Nephron progenitor cell (in vitro differentiated cells): ENCODE results near the gene HOXA11.

Experiments used
- DNase-seq: peaks from one replicate; pipeline ENCODE4 v3.0.0; 2021
- H3K27ac Mint-ChIP-seq: 2 replicates; pipeline ENCODE4 v1.8.0; 2021; ENCODE audit warnings: mild to moderate bottlenecking, moderate library complexity, mixed read lengths
- H3K27me3 Mint-ChIP-seq: 2 replicates; pipeline ENCODE4 v1.8.0; 2021; ENCODE audit warnings: mild to moderate bottlenecking, low read depth, mixed read lengths; ENCODE audit not compliant: poor library complexity
- H3K36me3 Mint-ChIP-seq: 2 replicates; pipeline ENCODE4 v1.8.0; 2021; ENCODE audit warnings: low read depth, mixed read lengths
- H3K4me1 Mint-ChIP-seq: 2 replicates; pipeline ENCODE4 v1.8.0; 2021; ENCODE audit warnings: mixed read lengths
- H3K4me3 Mint-ChIP-seq: 2 replicates; pipeline ENCODE4 v1.8.0; 2021; ENCODE audit warnings: mild to moderate bottlenecking, moderate library complexity, mixed read lengths
- H3K9me3 Mint-ChIP-seq: 2 replicates; pipeline ENCODE4 v1.8.0; 2021; ENCODE audit warnings: mild to moderate bottlenecking, moderate library complexity, mixed read lengths
- CTCF ChIP-seq: fragments of 200-600 bp; sonication (generic); IDR thresholded peaks from 2 replicates; pipeline ENCODE4 v1.5.0; 2021; ENCODE audit warnings: antibody characterized with exemption

HOXA11 gene

DNA sequence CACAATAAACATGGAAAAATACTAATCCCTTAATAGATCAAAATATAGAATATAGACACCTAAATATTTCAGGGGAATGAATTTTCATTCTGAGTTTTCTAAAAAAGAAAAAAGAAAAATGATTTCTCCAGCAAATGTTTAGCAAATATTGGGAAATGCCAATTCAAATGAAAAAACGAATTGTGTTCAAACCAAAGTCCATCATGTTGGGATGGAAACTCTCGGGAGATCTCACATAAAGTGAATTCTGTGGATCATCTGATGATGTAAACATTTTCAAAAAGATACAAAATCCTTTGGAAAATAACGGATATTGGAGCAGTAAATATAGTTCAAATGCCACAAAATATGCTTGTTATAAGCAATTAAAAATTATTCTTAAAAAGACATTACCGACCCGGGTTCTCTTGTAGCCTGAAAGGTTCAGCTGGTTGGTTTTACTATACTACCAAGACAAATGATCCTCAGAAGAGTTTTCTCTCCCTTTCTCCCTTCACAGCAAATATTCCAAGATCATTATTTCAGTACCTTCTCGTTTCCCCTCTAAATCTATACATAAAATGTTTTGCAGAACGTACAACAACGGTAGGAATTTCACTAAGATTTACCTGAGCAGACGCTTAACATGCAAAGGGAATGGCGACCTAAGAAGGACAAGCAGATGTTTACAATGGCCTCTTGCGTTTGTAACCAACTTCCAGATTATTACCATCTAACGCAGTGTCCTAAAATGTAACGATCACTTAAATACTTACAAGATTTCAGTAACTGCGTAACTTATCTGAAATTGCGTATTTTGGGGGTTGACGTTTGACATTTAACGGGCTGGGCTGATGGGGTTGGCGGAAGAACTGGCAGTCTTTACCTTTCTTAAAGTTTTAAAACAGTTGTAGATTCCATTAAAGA lies 12.4 kb upstream of the HOXA11 start:
- H3K27ac Mint-ChIP-seq = no peak overlapping the region
- no peaks in the 10 kb centered on the region for H3K36me3 Mint-ChIP-seq
- peaks cover 19% of the 10 kb centered on the region for H3K4me1 Mint-ChIP-seq
- no peaks in the 10 kb centered on the region for H3K9me3 Mint-ChIP-seq
- H3K4me3 Mint-ChIP-seq = no peak overlapping the region
- no peak for DNase-seq
- peaks cover 97% of the 10 kb centered on the region for H3K27me3 Mint-ChIP-seq
- TF ChIP-seq CTCF = no peak

GRCh38 chr7:27196287-27196767 lies 11.3 kb upstream of the HOXA11 start:
- H3K4me1 Mint-ChIP-seq = peaks cover 26% of the 10 kb centered on the region
- no peak overlapping the region for H3K4me3 Mint-ChIP-seq
- H3K27me3 Mint-ChIP-seq = peaks cover 97% of the 10 kb centered on the region
- H3K9me3 Mint-ChIP-seq = no peaks in the 10 kb centered on the region
- DNase-seq = peak; percentile 92
- H3K36me3 Mint-ChIP-seq = no peaks in the 10 kb centered on the region
- H3K27ac Mint-ChIP-seq = no peak overlapping the region
- TF ChIP-seq CTCF = peak; percentile 82

- H3K4me3 Mint-ChIP-seq = no peak overlapping the region
- no peaks in the 10 kb centered on the region for H3K36me3 Mint-ChIP-seq
- H3K9me3 Mint-ChIP-seq = no peaks in the 10 kb centered on the region
- H3K27ac Mint-ChIP-seq = no peak overlapping the region
- peaks cover 27% of the 10 kb centered on the region for H3K4me1 Mint-ChIP-seq
- peaks cover 97% of the 10 kb centered on the region for H3K27me3 Mint-ChIP-seq
- no peak for TF ChIP-seq CTCF
- DNase-seq = peak; percentile 28
Measured at GRCh38 chr7:27194686-27195379, 9.8 kb upstream of the HOXA11 start.

DNA sequence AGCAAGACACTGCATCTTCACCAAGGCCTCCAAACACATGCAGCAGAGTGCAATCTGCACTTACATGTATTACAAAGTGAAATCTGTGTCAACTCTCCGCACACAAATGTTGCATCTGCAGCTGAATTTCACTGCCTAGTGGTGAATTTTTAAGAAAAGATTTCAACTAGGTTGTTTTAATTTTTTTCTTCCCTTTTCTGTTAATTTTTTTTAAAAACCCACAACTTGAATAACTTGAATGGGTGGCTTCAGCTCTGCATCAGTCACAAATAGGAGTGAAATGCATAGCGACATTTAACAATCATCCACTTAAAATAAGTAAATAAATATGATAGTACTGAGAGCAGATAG lies 8.9 kb upstream of the HOXA11 start:
- H3K4me1 Mint-ChIP-seq = peaks cover 34% of the 10 kb centered on the region
- H3K36me3 Mint-ChIP-seq = no peaks in the 10 kb centered on the region
- H3K27ac Mint-ChIP-seq = no peak overlapping the region
- no peak for DNase-seq
- H3K9me3 Mint-ChIP-seq = no peaks in the 10 kb centered on the region
- TF ChIP-seq CTCF = no peak
- H3K27me3 Mint-ChIP-seq = peaks cover 100% of the 10 kb centered on the region
- peak overlapping the region; percentile 48 for H3K4me3 Mint-ChIP-seq

GRCh38 chr7:27193335-27194001 lies 8.4 kb upstream of the HOXA11 start:
- no peak for TF ChIP-seq CTCF
- Mint-ChIP-seq H3K4me3 (peak overlapping the region; percentile 48), H3K9me3 (no peaks in the 10 kb centered on the region), H3K27me3 (peaks cover 100% of the 10 kb centered on the region), H3K27ac (no peak overlapping the region), H3K4me1 (peaks cover 36% of the 10 kb centered on the region), H3K36me3 (no peaks in the 10 kb centered on the region)
- DNase-seq = peak; percentile 51
